ENCODE results near the gene SND1. TPM values are rescaled to one million over a fixed set of nuclear protein-coding genes. Genes with fewer than 3 reads are reported as not detected.

Gene SND1
- polyA plus RNA-seq, 4 donors: 47.2 to 148 (median 92.2) TPM

DNA sequence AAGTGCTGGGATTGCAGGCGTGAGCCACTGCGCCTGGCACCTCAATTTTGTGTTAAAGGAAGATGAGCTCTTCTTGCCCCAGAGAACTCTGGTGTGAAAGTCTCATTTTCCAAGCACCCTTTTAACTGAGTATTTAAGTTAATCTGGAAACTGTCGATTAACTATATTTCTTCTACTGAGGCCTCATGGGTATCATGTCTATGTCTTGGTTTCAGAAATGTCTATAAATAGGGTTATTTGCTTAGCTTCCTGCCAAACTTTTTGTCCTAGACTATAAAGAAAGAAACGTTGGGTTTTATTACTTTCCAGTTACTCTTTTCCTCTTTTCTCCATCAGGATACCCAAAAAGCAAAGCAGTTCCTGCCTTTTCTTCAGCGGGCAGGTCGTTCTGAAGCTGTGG lies 276.9 kb downstream of the SND1 start:
- Histone ChIP-seq H3K36me3 (ENCODE audit: control insufficient read depth in 3 of 3, insufficient read depth in 2 of 3, low read depth in 1 of 3, low read length in 3 of 3) (peaks cover 4 to 13% (median 8%) of the 10 kb centered on the region in 3 donors), H3K9me3 (ENCODE audit: control insufficient read depth in 2 of 2, insufficient read depth in 1 of 2, low read depth in 1 of 2, low read length in 1 of 2) (peaks cover 0 to 8% of the 10 kb centered on the region in 2 donors), H3K27ac (ENCODE audit: low read depth in 1 of 3, low read length in 2 of 3) (no peak overlapping the region), H3K4me1 (ENCODE audit: control insufficient read depth in 3 of 3, insufficient read depth in 2 of 3, low read depth in 1 of 3, low read length in 2 of 3) (peaks cover 5 to 17% (median 10%) of the 10 kb centered on the region in 3 donors), H3K27me3 (ENCODE audit: control insufficient read depth in 3 of 3, insufficient read depth in 3 of 3, low read length in 3 of 3) (no peaks in the 10 kb centered on the region), H3K4me3 (ENCODE audit: low read depth in 1 of 3, low read length in 3 of 3) (no peak overlapping the region)
- 82 to 88% (median 84%) methylated on average over 6 of the region's 6 CpGs for WGBS, 3 donors
- DNase-seq: no peak
- no peak for FAIRE-seq

DNA sequence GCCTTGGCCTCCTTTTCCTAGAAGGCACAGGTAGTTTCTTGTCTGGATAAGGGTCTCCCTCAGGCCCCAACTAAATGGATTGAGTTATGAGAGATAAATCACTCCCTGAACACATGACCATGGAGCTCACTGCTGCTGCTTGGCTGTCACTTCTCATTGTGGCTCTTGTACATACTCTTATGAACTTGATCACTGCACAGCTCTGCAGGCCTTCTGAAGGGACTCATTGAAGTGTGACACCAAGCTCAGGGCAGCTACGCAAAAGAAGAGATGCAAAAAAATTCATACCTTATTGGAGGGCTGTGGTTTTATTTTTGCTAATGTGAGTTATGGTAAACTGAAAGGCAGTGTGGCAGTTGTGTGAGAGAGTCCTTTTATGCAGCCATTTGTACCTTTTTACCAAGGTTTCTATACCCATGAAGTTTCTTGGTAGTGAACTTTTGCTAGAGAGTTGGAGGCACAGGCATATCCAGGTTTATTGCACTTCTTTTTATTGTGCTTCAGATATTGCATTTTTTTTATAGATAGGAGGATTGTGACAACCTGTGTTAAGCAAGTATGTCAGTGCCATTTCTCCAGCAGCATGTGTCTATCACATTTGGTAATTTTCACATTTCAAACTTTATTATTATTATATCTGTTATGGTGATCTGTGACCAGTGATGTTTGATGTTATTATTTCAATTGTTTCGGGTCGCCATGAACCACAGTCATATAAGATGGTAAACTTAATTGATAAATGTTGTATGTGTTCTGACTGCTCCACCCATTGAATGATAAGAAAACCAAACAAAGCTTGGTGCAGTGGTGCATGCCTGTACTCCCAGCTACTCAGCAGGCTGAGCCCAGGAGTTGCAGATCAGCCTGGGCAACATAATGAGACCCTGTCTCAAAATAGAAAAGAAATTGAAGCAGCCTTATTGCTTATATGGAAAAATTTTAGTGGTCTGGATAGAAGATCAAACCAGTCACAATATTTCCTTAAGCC lies 278.6 kb downstream of the SND1 start:
- DNase-seq: peak; percentile 39 to 67
- peaks cover 5 to 17% (median 10%) of the 10 kb centered on the region in 3 donors for H3K4me1 ChIP-seq (ENCODE audit: control insufficient read depth in 3 of 3, insufficient read depth in 2 of 3, low read depth in 1 of 3, low read length in 2 of 3)
- 37 to 77% (median 51%) methylated on average over 3 of the region's 3 CpGs for WGBS, 3 donors
- H3K27me3 ChIP-seq (ENCODE audit: control insufficient read depth in 3 of 3, insufficient read depth in 3 of 3, low read length in 3 of 3): no peaks in the 10 kb centered on the region
- H3K36me3 ChIP-seq (ENCODE audit: control insufficient read depth in 3 of 3, insufficient read depth in 2 of 3, low read depth in 1 of 3, low read length in 3 of 3): peaks cover 4 to 12% (median 8%) of the 10 kb centered on the region in 3 donors
- H3K4me3 ChIP-seq (ENCODE audit: low read depth in 1 of 3, low read length in 3 of 3): no peak overlapping the region
- no peak for FAIRE-seq
- H3K27ac ChIP-seq (ENCODE audit: low read depth in 1 of 3, low read length in 2 of 3): no peak overlapping the region
- peaks cover 0 to 8% of the 10 kb centered on the region in 2 donors for H3K9me3 ChIP-seq (ENCODE audit: control insufficient read depth in 2 of 2, insufficient read depth in 1 of 2, low read depth in 1 of 2, low read length in 1 of 2)

DNA sequence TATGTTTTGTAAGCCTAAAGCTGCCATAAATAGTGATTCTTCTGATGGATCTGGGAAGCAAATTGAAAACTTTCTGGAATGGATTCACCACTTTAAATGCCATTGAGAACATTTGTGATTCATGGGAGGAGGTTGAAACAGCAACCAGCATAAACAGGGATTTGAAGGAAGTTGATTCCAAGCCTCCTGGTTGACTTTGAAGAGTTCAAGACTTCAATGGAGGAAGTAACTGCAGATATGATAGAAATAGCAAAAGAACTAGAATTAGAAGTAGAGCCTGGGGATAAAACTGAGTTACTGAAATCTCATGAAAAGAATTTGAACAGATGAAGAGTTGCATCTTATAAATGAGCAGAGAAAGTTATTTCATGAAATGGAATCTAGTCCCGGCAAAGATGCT lies 280.1 kb downstream of the SND1 start:
- WGBS, 3 donors: 96 to 98% (median 97%) methylated on average over 1 of the region's 1 CpG
- no peak overlapping the region for H3K4me3 ChIP-seq (ENCODE audit: low read depth in 1 of 3, low read length in 3 of 3)
- FAIRE-seq (no peak), DNase-seq (no peak)
- H3K9me3 ChIP-seq (ENCODE audit: control insufficient read depth in 2 of 2, insufficient read depth in 1 of 2, low read depth in 1 of 2, low read length in 1 of 2): peaks cover 0 to 8% of the 10 kb centered on the region in 2 donors
- peaks cover 5 to 17% (median 6%) of the 10 kb centered on the region in 3 donors for H3K4me1 ChIP-seq (ENCODE audit: control insufficient read depth in 3 of 3, insufficient read depth in 2 of 3, low read depth in 1 of 3, low read length in 2 of 3)
- H3K36me3 ChIP-seq (ENCODE audit: control insufficient read depth in 3 of 3, insufficient read depth in 2 of 3, low read depth in 1 of 3, low read length in 3 of 3): peaks cover 4 to 14% (median 8%) of the 10 kb centered on the region in 3 donors
- no peaks in the 10 kb centered on the region for H3K27me3 ChIP-seq (ENCODE audit: control insufficient read depth in 3 of 3, insufficient read depth in 3 of 3, low read length in 3 of 3)
- H3K27ac ChIP-seq (ENCODE audit: low read depth in 1 of 3, low read length in 2 of 3): no peak overlapping the region

DNA sequence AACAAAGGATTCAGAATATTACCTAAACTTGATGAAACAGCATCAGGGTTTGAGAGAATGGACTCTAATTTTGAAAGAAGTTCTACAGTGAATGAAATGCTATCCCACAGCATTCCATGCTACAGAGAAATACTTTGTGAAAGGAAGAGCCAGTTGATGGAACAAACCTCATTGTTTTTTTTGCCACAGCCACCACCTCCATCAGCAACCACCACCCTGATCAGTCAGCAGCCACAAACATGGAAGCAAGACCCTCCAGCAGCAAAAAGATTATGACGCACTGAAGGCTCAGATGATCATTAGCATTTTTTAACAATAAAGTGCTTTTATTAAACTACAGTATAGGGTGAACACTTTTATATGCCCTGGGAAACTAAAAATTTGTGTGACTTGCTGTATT lies 280.5 kb downstream of the SND1 start:
- peaks cover 4 to 14% (median 8%) of the 10 kb centered on the region in 3 donors for H3K36me3 ChIP-seq (ENCODE audit: control insufficient read depth in 3 of 3, insufficient read depth in 2 of 3, low read depth in 1 of 3, low read length in 3 of 3)
- H3K27me3 ChIP-seq (ENCODE audit: control insufficient read depth in 3 of 3, insufficient read depth in 3 of 3, low read length in 3 of 3): no peaks in the 10 kb centered on the region
- no peak overlapping the region for H3K27ac ChIP-seq (ENCODE audit: low read depth in 1 of 3, low read length in 2 of 3)
- no peak for DNase-seq
- WGBS, 3 donors: 57 to 99% (median 83%) methylated on average over 1 of the region's 1 CpG
- FAIRE-seq: no peak
- H3K4me3 ChIP-seq (ENCODE audit: low read depth in 1 of 3, low read length in 3 of 3): no peak overlapping the region
- peaks cover 0 to 8% of the 10 kb centered on the region in 2 donors for H3K9me3 ChIP-seq (ENCODE audit: control insufficient read depth in 2 of 2, insufficient read depth in 1 of 2, low read depth in 1 of 2, low read length in 1 of 2)
- H3K4me1 ChIP-seq (ENCODE audit: control insufficient read depth in 3 of 3, insufficient read depth in 2 of 3, low read depth in 1 of 3, low read length in 2 of 3): peaks cover 3 to 15% (median 5%) of the 10 kb centered on the region in 3 donors

DNA sequence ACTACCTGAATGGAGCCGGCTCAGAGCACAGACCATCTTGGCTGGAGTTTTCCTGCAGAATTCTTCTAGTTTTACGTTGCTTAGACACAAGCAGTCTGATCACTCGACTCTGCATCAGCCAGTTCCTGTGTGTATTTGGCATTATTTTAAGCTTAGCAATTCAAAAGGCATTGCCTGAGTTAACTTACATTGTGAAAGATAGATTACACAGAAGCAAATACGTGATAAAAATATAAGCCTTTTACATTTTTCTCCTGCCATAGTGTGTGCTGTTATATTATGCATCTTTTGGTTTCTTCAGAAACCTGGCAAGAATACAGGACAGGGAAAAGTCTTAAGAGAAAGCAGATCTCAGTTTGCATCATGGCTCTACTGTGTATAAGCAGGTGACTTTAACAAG lies 281.2 kb downstream of the SND1 start:
- Histone ChIP-seq H3K27ac (ENCODE audit: low read depth in 1 of 3, low read length in 2 of 3) (no peak overlapping the region), H3K4me3 (ENCODE audit: low read depth in 1 of 3, low read length in 3 of 3) (no peak overlapping the region), H3K36me3 (ENCODE audit: control insufficient read depth in 3 of 3, insufficient read depth in 2 of 3, low read depth in 1 of 3, low read length in 3 of 3) (peaks cover 4 to 14% (median 8%) of the 10 kb centered on the region in 3 donors), H3K27me3 (ENCODE audit: control insufficient read depth in 3 of 3, insufficient read depth in 3 of 3, low read length in 3 of 3) (no peaks in the 10 kb centered on the region), H3K9me3 (ENCODE audit: control insufficient read depth in 2 of 2, insufficient read depth in 1 of 2, low read depth in 1 of 2, low read length in 1 of 2) (peaks cover 0 to 8% of the 10 kb centered on the region in 2 donors), H3K4me1 (ENCODE audit: control insufficient read depth in 3 of 3, insufficient read depth in 2 of 3, low read depth in 1 of 3, low read length in 2 of 3) (peaks cover 3 to 10% (median 5%) of the 10 kb centered on the region in 3 donors)
- DNase-seq: no peak
- 96 to 97% (median 96%) methylated on average over 4 of the region's 4 CpGs for WGBS, 3 donors
- FAIRE-seq: no peak

DNA sequence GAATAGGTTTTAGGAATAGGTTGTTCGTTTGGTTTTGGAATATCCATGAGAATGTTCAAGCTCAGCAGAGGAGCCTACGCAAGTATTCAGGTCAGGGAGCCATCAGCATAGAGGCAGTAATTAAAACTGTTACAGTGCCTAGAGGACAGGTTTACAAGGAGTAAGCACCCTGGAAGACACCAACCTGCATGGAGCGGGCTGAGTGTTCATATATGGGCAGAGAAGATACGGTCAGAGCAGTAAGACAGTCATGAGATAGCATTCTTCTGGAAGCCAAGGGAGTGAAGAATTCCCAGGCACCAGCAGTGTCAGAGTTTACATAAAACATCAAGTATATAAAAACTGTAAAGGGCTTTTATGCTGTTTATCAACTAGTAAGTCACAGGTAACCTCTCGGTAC lies 282.7 kb downstream of the SND1 start:
- Histone ChIP-seq H3K4me3 (ENCODE audit: low read depth in 1 of 3, low read length in 3 of 3) (no peak overlapping the region), H3K4me1 (ENCODE audit: control insufficient read depth in 3 of 3, insufficient read depth in 2 of 3, low read depth in 1 of 3, low read length in 2 of 3) (peaks cover 0 to 10% (median 5%) of the 10 kb centered on the region in 3 donors), H3K27me3 (ENCODE audit: control insufficient read depth in 3 of 3, insufficient read depth in 3 of 3, low read length in 3 of 3) (no peaks in the 10 kb centered on the region), H3K27ac (ENCODE audit: low read depth in 1 of 3, low read length in 2 of 3) (no peak overlapping the region), H3K9me3 (ENCODE audit: control insufficient read depth in 2 of 2, insufficient read depth in 1 of 2, low read depth in 1 of 2, low read length in 1 of 2) (peaks cover 0 to 8% of the 10 kb centered on the region in 2 donors), H3K36me3 (ENCODE audit: control insufficient read depth in 3 of 3, insufficient read depth in 2 of 3, low read depth in 1 of 3, low read length in 3 of 3) (peaks cover 4 to 11% (median 6%) of the 10 kb centered on the region in 3 donors)
- DNase-seq: no peak
- 95 to 96% (median 95%) methylated on average over 5 of the region's 5 CpGs for WGBS, 3 donors
- FAIRE-seq: no peak

DNA sequence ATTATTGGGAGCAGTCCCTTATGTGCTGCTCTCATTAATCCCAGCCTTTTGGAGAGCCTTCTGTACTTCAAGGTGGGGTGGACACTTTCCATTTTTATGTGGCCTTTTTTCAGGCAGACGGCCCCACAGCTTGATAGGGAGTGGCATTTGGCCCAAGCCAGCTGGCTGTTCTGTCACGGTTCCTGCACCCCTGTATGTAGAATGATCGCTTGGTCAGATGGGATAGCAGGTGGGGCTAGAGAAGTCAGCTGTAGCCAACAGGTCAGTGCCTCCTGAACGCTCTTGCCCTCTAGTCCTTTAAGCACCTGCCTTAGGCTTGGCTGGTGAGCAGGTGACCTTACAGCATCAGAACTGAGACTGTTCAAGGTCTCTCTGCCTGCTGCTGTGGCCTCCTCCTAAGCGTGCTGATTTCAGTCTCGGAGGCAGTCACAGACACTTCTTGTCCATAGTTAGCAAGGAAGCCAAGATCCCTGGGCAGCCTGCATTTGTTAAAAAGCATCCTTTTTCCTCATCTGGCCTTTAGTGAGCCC lies 283.9 kb downstream of the SND1 start:
- no peak for DNase-seq
- no peak for FAIRE-seq
- peaks cover 0 to 8% of the 10 kb centered on the region in 2 donors for H3K9me3 ChIP-seq (ENCODE audit: control insufficient read depth in 2 of 2, insufficient read depth in 1 of 2, low read depth in 1 of 2, low read length in 1 of 2)
- H3K4me3 ChIP-seq (ENCODE audit: low read depth in 1 of 3, low read length in 3 of 3): no peak overlapping the region
- no peaks in the 10 kb centered on the region for H3K27me3 ChIP-seq (ENCODE audit: control insufficient read depth in 3 of 3, insufficient read depth in 3 of 3, low read length in 3 of 3)
- peaks cover 0 to 4% (median 0%) of the 10 kb centered on the region in 3 donors for H3K4me1 ChIP-seq (ENCODE audit: control insufficient read depth in 3 of 3, insufficient read depth in 2 of 3, low read depth in 1 of 3, low read length in 2 of 3)
- WGBS, 3 donors: 86 to 90% (median 87%) methylated on average over 6 of the region's 6 CpGs
- H3K36me3 ChIP-seq (ENCODE audit: control insufficient read depth in 3 of 3, insufficient read depth in 2 of 3, low read depth in 1 of 3, low read length in 3 of 3): peaks cover 3 to 12% (median 4%) of the 10 kb centered on the region in 3 donors
- no peak overlapping the region for H3K27ac ChIP-seq (ENCODE audit: low read depth in 1 of 3, low read length in 2 of 3)

DNA sequence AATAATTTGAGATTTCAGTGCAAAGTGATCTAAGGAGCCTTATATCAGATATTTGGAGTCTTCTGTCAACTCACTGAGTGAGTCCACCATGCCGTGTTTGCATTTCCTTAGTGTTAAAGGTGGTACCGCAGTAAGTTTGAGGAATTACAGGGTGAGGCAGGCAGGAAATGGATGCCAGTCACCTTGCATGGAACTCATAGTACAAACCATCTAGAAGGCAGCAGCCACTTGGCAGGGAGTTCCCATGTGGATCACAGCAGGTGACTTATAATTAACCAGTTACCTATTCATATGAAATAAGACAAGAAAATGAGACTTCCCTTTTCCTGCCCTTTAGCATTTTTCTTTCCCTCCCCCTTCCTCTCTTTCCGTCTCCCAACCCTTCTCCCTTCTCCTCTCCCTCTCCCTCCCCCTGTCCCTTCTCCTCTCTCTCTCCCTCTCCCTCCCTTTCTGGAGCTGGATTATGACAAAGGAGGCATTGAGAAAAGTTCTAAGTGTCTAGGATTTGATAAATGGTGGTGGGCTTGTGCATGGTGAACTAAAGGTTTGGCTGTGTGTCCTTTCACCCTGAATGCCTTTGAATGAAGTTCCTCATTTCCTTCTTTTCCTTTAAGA lies 285.2 kb downstream of the SND1 start:
- H3K27me3 ChIP-seq (ENCODE audit: control insufficient read depth in 3 of 3, insufficient read depth in 3 of 3, low read length in 3 of 3): no peaks in the 10 kb centered on the region
- H3K36me3 ChIP-seq (ENCODE audit: control insufficient read depth in 3 of 3, insufficient read depth in 2 of 3, low read depth in 1 of 3, low read length in 3 of 3): peaks cover 3 to 12% (median 4%) of the 10 kb centered on the region in 3 donors
- 87 to 95% (median 88%) methylated on average over 3 of the region's 3 CpGs for WGBS, 3 donors
- no peaks in the 10 kb centered on the region for H3K4me1 ChIP-seq (ENCODE audit: control insufficient read depth in 3 of 3, insufficient read depth in 2 of 3, low read depth in 1 of 3, low read length in 2 of 3)
- DNase-seq (no peak), FAIRE-seq (no peak)
- H3K9me3 ChIP-seq (ENCODE audit: control insufficient read depth in 2 of 2, insufficient read depth in 1 of 2, low read depth in 1 of 2, low read length in 1 of 2): no peaks in the 10 kb centered on the region
- H3K27ac ChIP-seq (ENCODE audit: low read depth in 1 of 3, low read length in 2 of 3): no peak overlapping the region
- no peak overlapping the region for H3K4me3 ChIP-seq (ENCODE audit: low read depth in 1 of 3, low read length in 3 of 3)
